ENCODE results near the gene ADCY6. TPM values are rescaled to one million over a fixed set of nuclear protein-coding genes. Genes with fewer than 3 reads are reported as not detected.

ADCY6 gene
- total and polyA plus RNA-seq, 12 donors = 20.8 to 55.3 (median 31.0) TPM

DNA sequence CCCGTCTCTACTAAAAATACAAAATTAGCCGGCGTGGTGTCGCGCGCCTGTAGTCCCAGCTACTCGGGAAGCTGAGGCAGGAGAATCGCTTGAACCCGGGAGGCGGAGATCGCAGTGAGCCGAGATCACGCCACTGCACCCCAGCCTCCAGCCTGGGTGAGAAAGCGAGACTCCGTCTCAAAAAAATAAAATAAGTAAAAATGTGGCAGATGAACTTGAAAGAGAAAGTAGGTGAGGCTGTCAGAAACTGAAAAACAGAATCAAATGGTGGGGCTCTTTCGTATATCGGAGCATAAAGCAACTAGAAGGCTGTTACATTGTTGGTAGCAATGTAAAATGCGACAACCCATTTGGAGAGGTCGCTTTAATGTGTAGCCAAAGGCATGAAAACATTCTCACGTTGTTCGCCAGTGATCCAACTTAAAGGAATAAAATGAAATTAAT is 71.6 kb downstream of the ADCY6 start:
- Histone ChIP-seq H3K27ac (peak overlapping the region; percentile 66 to 97 (median 95)), H3K9me3 (replicated peaks in 1 of 3) (no peaks in the 10 kb centered on the region), H3K4me1 (replicated peaks in 1 of 2) (peaks cover 14 to 32% of the 10 kb centered on the region in 2 donors), H3K27me3 (no peaks in the 10 kb centered on the region), H3K36me3 (replicated peaks in 1 of 2) (peaks cover 0 to 17% of the 10 kb centered on the region in 2 donors), H3K4me3 (peak overlapping the region; percentile 16 to 69 (median 64))
- intact Hi-C loops (cut with DNase I) = no loop called here
- no peak for DNase-seq
- TF ChIP-seq POLR2A (IDR thresholded peaks at IDR 0.05) = no peak
- TF ChIP-seq, protein P1, sequence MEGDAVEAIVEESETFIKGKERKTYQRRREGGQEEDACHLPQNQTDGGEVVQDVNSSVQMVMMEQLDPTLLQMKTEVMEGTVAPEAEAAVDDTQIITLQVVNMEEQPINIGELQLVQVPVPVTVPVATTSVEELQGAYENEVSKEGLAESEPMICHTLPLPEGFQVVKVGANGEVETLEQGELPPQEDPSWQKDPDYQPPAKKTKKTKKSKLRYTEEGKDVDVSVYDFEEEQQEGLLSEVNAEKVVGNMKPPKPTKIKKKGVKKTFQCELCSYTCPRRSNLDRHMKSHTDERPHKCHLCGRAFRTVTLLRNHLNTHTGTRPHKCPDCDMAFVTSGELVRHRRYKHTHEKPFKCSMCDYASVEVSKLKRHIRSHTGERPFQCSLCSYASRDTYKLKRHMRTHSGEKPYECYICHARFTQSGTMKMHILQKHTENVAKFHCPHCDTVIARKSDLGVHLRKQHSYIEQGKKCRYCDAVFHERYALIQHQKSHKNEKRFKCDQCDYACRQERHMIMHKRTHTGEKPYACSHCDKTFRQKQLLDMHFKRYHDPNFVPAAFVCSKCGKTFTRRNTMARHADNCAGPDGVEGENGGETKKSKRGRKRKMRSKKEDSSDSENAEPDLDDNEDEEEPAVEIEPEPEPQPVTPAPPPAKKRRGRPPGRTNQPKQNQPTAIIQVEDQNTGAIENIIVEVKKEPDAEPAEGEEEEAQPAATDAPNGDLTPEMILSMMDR (IDR thresholded peaks at IDR 0.05) = no peak
- WGBS, 4 donors = 8 to 14% (median 13%) methylated on average over 21 of the region's 21 CpGs

DNA sequence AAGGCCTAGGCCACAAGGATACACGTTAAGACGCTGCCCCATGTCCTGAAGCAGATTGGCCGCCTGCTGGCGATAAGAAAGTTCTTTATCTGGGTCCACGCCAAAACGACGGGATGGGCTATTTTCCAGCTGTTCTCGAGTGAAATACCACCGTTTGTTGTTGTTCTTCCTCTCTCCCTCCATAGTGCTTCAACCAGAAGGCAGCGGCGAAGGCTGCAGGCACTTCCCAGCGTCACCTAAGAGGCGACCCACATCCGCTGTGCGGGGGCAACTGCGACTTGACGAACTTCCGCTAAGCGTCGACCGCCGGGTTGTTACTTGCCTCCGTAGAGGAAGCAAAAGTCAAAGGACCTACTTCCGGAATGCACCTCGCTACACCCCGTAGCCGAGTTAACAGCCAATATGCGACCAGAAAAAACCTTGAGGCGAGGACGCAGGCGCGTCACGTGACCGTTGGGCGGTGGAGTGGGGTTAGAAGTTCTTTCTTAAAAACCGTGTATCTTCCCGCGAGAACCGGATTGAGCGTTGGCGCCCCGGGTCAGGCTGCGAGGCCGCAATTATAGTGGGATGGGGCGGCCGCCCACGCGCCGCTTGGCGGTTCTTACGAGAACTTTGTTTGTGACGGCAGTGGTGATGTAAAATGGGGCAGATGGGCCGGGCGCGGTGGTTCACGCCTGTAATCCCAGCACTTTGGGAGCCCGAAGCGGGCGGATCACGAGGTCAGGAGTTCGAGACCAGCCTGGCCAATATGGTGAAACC is 72.2 kb downstream of the ADCY6 start, which contains the start of gene CCNT1:
CCNT1 (minus strand) TSS at position 215 of the 759 bp plus-strand sequence; CDS start at position 183, 32 bp downstream.
- no peaks in the 10 kb centered on the region for H3K9me3 ChIP-seq (replicated peaks in 1 of 3)
- H3K27ac ChIP-seq = peak within 1 kb of the TSS; percentile 73 to 97 (median 95)
- H3K36me3 ChIP-seq (replicated peaks in 1 of 2) = peaks cover 0 to 22% of the 10 kb centered on the region in 2 donors
- H3K4me3 ChIP-seq = peak within 1 kb of the TSS; percentile 20 to 69 (median 66)
- intact Hi-C loops (cut with DNase I) = no loop called here
- peaks cover 14 to 32% of the 10 kb centered on the region in 2 donors for H3K4me1 ChIP-seq (replicated peaks in 1 of 2)
- TF ChIP-seq POLR2A (IDR thresholded peaks at IDR 0.05) = peak; percentile 84
- TF ChIP-seq, protein P1 (IDR thresholded peaks at IDR 0.05) = peak in 5 of 6 experiments; percentile 30 to 63 (median 47)
- H3K27me3 ChIP-seq = no peaks in the 10 kb centered on the region
- 0 to 1% (median 0%) methylated on average over 29 to 61 of the region's 61 CpGs for WGBS, 4 donors
- DNase-seq = peak; percentile 98 to 100 (median 99)

Small RNA genes lying within 50 kb of the gene (microRNA-seq; reads per million reads assigned to microRNA genes)
- gene MIR4701 = 0 to 0.57 (median 0) reads per million in 3 donors

Small RNA genes lying within 50 kb of the gene (small RNA-seq; reads per million reads assigned to genes)
- gene MIR4701 = 0 reads per million in 2 donors
- gene RF00019 = 0 reads per million in 2 donors

Other genes starting within 250 kb of the ADCY6 start
- gene LALBA, start 219.0 kb downstream of the ADCY6 start, total RNA-seq = not detected
- gene LALBA, start 219.0 kb downstream of the ADCY6 start, polyA plus RNA-seq = not detected
- gene KANSL2, start 106.9 kb downstream of the ADCY6 start, total RNA-seq = 10 to 100 TPM; 21.3 to 67.6 (median 29.6) TPM
- gene KANSL2, start 106.9 kb downstream of the ADCY6 start, polyA plus RNA-seq = 10 to 100 TPM; 23.9 to 24.3 (median 24.1) TPM
- gene CCNT1, start 72.4 kb downstream of the ADCY6 start, total RNA-seq = 10 to 100 TPM; 14.0 to 49.6 (median 33.8) TPM
- gene CCNT1, start 72.4 kb downstream of the ADCY6 start, polyA plus RNA-seq = 10 to 100 TPM in 1 of 3 donors, 1 to 10 TPM in 2; 5.4 to 22.6 (median 5.7) TPM
- 10 to 100 TPM in 1 of 9 donors, 1 to 10 TPM in 8; 3.9 to 11.0 (median 6.0) TPM for gene CACNB3, start 29.4 kb upstream of the ADCY6 start, total RNA-seq
- gene CACNB3, start 29.4 kb upstream of the ADCY6 start, polyA plus RNA-seq = 10 to 100 TPM in 2 of 3 donors, 1 to 10 TPM in 1; 4.4 to 19.5 (median 11.3) TPM
- gene DDX23, start 63.1 kb upstream of the ADCY6 start, total RNA-seq = 10 to 100 TPM; 47.1 to 85.4 (median 68.2) TPM
- gene DDX23, start 63.1 kb upstream of the ADCY6 start, polyA plus RNA-seq = 10 to 100 TPM; 39.0 to 67.7 (median 46.3) TPM
- gene RND1, start 76.8 kb upstream of the ADCY6 start, total RNA-seq = under 1 TPM in 4 of 9 donors, not detected in 5; 0.22 to 0.50 (median 0.43) TPM
- 1 to 10 TPM in 1 of 3 donors, under 1 TPM in 2; 0.20 to 2.9 (median 0.72) TPM for gene RND1, start 76.8 kb upstream of the ADCY6 start, polyA plus RNA-seq
- 10 to 100 TPM in 7 of 9 donors, 1 to 10 TPM in 2; 4.1 to 49.7 (median 16.2) TPM for gene FKBP11, start 136.4 kb upstream of the ADCY6 start, total RNA-seq
- gene FKBP11, start 136.4 kb upstream of the ADCY6 start, polyA plus RNA-seq = 100 to 1,000 TPM in 1 of 3 donors, 10 to 100 TPM in 2; 52.9 to 118 (median 64.4) TPM
- 100 to 1,000 TPM in 5 of 9 donors, 10 to 100 TPM in 4; 73.1 to 237 (median 118) TPM for gene ARF3, start 168.4 kb upstream of the ADCY6 start, total RNA-seq
- gene ARF3, start 168.4 kb upstream of the ADCY6 start, polyA plus RNA-seq = 100 to 1,000 TPM in 1 of 3 donors, 10 to 100 TPM in 2; 55.2 to 172 (median 62.5) TPM
- gene WNT10B, start 182.6 kb upstream of the ADCY6 start, total RNA-seq = under 1 TPM in 4 of 9 donors, not detected in 5; 0.11 to 0.40 (median 0.17) TPM
- under 1 TPM in 2 of 3 donors, not detected in 1; 0.84 to 0.88 TPM for gene WNT10B, start 182.6 kb upstream of the ADCY6 start, polyA plus RNA-seq
- not detected for gene WNT1, start 189.2 kb upstream of the ADCY6 start, total RNA-seq
- not detected for gene WNT1, start 189.2 kb upstream of the ADCY6 start, polyA plus RNA-seq
- gene DDN, start 210.3 kb upstream of the ADCY6 start, total RNA-seq = 1 to 10 TPM in 1 of 9 donors, under 1 TPM in 7, not detected in 1; 0.08 to 2.2 (median 0.54) TPM
- under 1 TPM; 0.08 to 0.17 (median 0.15) TPM for gene DDN, start 210.3 kb upstream of the ADCY6 start, polyA plus RNA-seq
- 10 to 100 TPM; 70.1 to 89.6 (median 82.4) TPM for gene PRKAG1, start 229.7 kb upstream of the ADCY6 start, total RNA-seq
- gene PRKAG1, start 229.7 kb upstream of the ADCY6 start, polyA plus RNA-seq = 100 to 1,000 TPM in 1 of 3 donors, 10 to 100 TPM in 2; 60.1 to 141 (median 71.6) TPM

All from adrenal gland (tissue), 12 donors.